Psoas muscle (tissue), 8 donors: ENCODE measurements around the gene RIN3. TPM values are rescaled to one million over a fixed set of nuclear protein-coding genes. Genes with fewer than 3 reads are reported as not detected.

ENCODE experiments used
- ATAC-seq, 4 donors: fragments of 200-7000 bp; cut with Tn5 transposase; one replicate each; pipeline ENCODE4 v1.9.1; 2020; ENCODE audit warnings: moderate library complexity in 3 of 4, mild to moderate bottlenecking in 2 of 4
- DNase-seq, 2 donors: peaks; one replicate each; pipeline ENCODE4 v3.0.0-alpha.2; 2020
- H3K27ac ChIP-seq: fragments of 200-600 bp; one replicate; pipeline ENCODE4 v1.8.0; 2022
- H3K27me3 ChIP-seq, 3 donors: fragments of 200-600 bp in 1 of 3; one replicate each; pipeline versions ENCODE4 v1.6.1 to v1.8.0; 2013 to 2022; ENCODE audit warnings: low read length in 2 of 3, mild to moderate bottlenecking in 2 of 3, moderate library complexity in 1 of 3; ENCODE audit not compliant: insufficient read depth in 3 of 3
- H3K36me3 ChIP-seq, 2 donors: fragments of 200-600 bp in 1 of 2; one replicate each; pipeline versions ENCODE4 v1.6.1 to v1.8.0; 2013 to 2022; ENCODE audit warnings: low read depth in 1 of 2, mild to moderate bottlenecking in 1 of 2, moderate library complexity in 1 of 2; ENCODE audit not compliant: insufficient read depth in 1 of 2
- H3K4me1 ChIP-seq: fragments of 200-600 bp; one replicate; pipeline ENCODE4 v1.8.0; 2022
- H3K4me3 ChIP-seq: fragments of 200-600 bp; one replicate; pipeline ENCODE4 v1.8.0; 2022; ENCODE audit warnings: mild to moderate bottlenecking
- H3K9me3 ChIP-seq: fragments of 200-600 bp; one replicate; pipeline ENCODE4 v1.8.0; 2022
- WGBS, 3 donors: extraction: QIAGEN DNeasy Blood & Tissue Kit; methylation state at CpG; one replicate each; pipeline versions ENCODE4 v1.1.6 to v1.1.7; 2013; 5-methylcytosine and 5-hydroxymethylcytosine counted together
- intact Hi-C, 2 donors: fragments of 100-400 bp; cut with DNase I; formaldehyde crosslinking; loops; one replicate each; pipeline versions ENCODE4 v1.11.0 to v1.14.2; 2022
- polyA plus RNA-seq, 3 donors: library from polyadenylated mRNA; stranded (reverse); fragments of 200-250 nt; gene quantifications; one replicate each; pipeline ENCODE4 v1.2.3, GENCODE V29; 2013
- total RNA-seq, 4 donors: library from RNA; stranded (reverse); fragmentation: NEBNext Ultra II Directional in 2 of 4; extraction: Animal tissue kit (Norgen Biotek cat#: 25700) in 2 of 4; gene quantifications; one replicate each; pipeline versions ENCODE4 v1.2.1 to v1.2.4, GENCODE V29; 2021 to 2023
- TF ChIP-seq, protein P1 (sequence below): fragments of 200-600 bp; IDR thresholded peaks from one replicate; pipeline ENCODE4 v1.8.0; 2022; ENCODE audit warnings: antibody characterized with exemption
- donor health status: healthy with polysubstance abuse.
- donor health status: DM: no; HTN: no; CAD: no; lungs with moderate emphysema.
- donor health status: Bipolar disorder and iron deficiency.
- donor health status: healthy.
- donor health status: DM: yes; HTN: yes; CAD: no.
- donor health status: DM: no; HTN: no; CAD: no.
- donor health status: DM: no; HTN: no; CAD: no.
- donor health status: DM: yes; HTN: yes; CAD: no.

Gene RIN3
- total and polyA plus RNA-seq, 7 donors = 1.2 to 8.7 (median 3.8) TPM

DNA sequence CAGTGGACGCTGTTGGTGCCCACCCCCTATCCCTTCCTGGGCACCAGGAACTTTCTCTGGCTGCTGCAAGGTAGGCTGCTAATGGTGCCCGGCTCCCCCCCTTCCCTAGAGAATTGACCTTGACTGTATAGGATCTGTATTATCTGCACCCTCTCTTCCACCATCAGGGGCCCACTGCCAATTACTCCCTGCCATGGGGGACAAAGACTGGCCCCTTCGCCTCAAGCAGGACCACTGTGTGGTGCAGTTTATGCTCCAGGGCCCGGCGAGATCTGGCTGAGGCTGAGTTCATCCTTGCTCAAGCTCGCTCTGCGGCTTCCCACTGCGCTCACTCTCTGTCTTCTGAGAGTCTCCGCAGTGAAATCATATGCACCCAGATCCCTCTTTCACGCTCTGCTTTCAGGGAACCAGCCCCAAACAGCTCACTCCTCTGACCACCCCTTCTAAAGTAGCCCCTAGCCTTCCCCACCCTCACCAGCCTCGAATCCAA lies 139.6 kb downstream of the RIN3 start:
- H3K27ac ChIP-seq = no peak overlapping the region
- no peaks in the 10 kb centered on the region for H3K27me3 ChIP-seq
- WGBS, 3 donors = 86 to 91% (median 90%) methylated on average over 10 to 11 of the region's 11 CpGs
- ATAC-seq = no peak
- H3K4me3 ChIP-seq = peak overlapping the region; percentile 48
- no peaks in the 10 kb centered on the region for H3K4me1 ChIP-seq
- no peaks in the 10 kb centered on the region for H3K9me3 ChIP-seq
- intact Hi-C loops = no loop called here
- DNase-seq = no peak
- TF ChIP-seq, protein P1, sequence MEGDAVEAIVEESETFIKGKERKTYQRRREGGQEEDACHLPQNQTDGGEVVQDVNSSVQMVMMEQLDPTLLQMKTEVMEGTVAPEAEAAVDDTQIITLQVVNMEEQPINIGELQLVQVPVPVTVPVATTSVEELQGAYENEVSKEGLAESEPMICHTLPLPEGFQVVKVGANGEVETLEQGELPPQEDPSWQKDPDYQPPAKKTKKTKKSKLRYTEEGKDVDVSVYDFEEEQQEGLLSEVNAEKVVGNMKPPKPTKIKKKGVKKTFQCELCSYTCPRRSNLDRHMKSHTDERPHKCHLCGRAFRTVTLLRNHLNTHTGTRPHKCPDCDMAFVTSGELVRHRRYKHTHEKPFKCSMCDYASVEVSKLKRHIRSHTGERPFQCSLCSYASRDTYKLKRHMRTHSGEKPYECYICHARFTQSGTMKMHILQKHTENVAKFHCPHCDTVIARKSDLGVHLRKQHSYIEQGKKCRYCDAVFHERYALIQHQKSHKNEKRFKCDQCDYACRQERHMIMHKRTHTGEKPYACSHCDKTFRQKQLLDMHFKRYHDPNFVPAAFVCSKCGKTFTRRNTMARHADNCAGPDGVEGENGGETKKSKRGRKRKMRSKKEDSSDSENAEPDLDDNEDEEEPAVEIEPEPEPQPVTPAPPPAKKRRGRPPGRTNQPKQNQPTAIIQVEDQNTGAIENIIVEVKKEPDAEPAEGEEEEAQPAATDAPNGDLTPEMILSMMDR = no peak
- H3K36me3 ChIP-seq = no peaks in the 10 kb centered on the region

DNA sequence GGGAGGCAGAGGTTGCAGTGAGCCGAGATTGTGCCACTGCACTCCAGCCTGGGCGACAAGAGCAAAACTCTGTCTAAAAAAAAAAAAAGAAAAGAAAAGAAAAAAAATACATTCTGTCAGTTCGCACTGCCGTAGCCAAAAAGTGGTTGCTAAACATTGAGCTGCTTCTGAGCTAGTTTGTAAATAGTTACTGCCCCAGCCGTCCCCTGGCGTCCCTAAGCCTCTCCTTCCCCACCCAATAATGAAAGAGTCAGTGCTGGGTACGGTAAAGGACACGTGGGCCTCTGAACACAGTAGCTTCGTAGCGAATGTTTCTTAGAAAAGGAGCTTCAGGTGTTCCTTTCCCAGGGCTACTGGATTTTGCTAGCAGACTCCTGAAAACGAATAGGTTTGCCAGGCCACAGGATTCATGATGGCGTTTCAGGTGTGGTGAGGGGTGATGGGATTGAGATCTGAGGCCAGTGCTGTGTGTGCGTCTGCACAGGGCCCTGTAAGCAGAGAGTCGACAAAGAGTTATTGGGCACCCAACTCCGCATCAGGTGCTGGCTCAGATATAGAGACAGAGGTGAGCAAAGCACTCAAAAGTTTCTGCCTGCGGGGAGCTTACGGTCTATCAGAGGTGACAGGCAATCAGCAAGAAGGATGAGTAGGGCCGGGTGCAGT lies 140.8 kb downstream of the RIN3 start:
- no peaks in the 10 kb centered on the region for H3K36me3 ChIP-seq
- ATAC-seq (no peak), DNase-seq (no peak)
- H3K9me3 ChIP-seq = no peaks in the 10 kb centered on the region
- H3K27ac ChIP-seq = no peak overlapping the region
- WGBS, 3 donors = 88 to 94% (median 90%) methylated on average over 18 of the region's 18 CpGs
- no peaks in the 10 kb centered on the region for H3K4me1 ChIP-seq
- TF ChIP-seq, protein P1 = no peak
- H3K27me3 ChIP-seq = no peaks in the 10 kb centered on the region
- intact Hi-C loops = no loop called here
- H3K4me3 ChIP-seq = no peak overlapping the region

DNA sequence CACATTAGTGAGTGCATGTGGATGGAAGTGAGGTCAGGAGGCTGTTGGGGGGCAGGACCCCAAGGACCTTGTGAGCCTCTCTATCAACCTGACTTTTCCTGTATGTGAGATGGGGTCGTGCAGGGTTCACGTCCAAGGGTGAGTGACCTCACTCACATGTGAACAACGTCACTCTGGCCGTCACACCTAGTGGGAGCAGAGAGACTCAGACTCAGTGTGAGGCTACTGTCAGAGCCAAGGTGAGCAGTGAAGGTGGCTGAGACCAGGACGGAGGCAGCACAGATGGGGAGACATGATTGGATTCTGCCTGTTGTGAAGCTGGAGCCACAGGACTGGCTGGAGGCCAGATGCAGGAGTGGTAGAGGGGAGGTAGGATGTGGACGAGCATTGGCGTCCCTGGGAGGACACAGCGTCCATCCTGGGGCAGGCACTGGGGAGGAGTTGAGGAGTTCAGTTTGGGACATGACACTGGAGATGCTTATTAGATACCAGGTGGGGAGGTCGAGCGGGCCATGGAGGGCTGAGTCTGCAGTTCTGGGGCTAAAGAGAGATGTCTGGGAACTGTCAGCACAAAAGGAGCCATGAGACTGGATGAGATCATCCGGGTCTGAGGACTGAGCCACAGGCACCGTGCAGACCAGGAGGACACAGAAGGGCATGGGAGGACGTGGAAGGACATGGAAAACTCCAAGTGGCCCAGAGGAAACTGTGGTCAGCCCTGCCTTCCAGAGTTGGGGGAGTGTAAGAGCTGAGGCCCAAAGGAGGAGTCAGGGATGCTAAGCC lies 142.0 kb downstream of the RIN3 start:
- Histone ChIP-seq H3K4me3 (no peak overlapping the region), H3K9me3 (no peaks in the 10 kb centered on the region), H3K27ac (no peak overlapping the region), H3K4me1 (no peaks in the 10 kb centered on the region), H3K27me3 (no peaks in the 10 kb centered on the region), H3K36me3 (no peaks in the 10 kb centered on the region)
- WGBS, 3 donors = 80 to 82% (median 81%) methylated on average over 13 of the region's 13 CpGs
- intact Hi-C loops = no loop called here
- DNase-seq (no peak), ATAC-seq (no peak)
- TF ChIP-seq, protein P1 = no peak

DNA sequence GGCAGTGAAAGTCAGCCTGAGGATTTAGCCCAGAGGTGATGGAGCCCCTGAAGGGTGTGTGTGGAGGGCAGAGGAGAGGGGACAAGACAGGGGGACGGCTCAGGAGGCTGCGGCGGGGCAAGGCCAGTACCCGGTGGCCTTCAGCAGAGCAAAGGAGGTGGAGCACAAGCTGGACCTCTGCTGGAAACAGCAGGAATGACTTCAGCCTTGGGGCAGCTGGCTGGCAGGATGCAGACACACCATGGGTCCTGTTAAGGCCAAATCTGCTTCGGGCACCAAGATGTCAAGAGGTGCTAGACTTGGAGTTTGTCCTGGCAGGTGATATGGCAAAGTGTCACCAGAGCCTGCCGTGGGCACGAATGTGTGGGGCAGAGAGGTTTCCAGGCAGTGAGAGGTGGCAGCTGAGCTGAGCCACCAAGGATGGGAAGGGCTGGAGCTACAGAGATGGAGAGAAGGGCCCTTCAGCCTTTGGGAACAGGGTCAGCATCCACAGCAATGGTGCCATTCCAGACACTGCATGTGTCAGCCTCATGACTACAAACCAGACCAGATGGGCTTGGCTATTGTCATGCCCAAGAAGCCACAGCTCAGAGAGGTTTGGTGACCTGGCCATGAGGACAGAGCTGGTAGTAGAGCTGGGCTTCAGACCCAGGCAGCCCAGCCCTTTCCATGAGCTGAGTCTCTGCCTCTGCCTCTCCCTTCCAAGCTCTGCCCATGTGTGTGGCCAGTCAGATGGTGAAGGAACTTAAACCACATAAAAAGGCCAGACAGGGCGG lies 142.9 kb downstream of the RIN3 start:
- Histone ChIP-seq H3K27me3 (no peaks in the 10 kb centered on the region), H3K27ac (no peak overlapping the region), H3K36me3 (no peaks in the 10 kb centered on the region), H3K9me3 (no peaks in the 10 kb centered on the region), H3K4me1 (no peaks in the 10 kb centered on the region), H3K4me3 (no peak overlapping the region)
- DNase-seq = no peak
- intact Hi-C loops = no loop called here
- 86 to 91% (median 89%) methylated on average over 8 of the region's 8 CpGs for WGBS, 3 donors
- TF ChIP-seq, protein P1 = no peak
- ATAC-seq = no peak
